Ammon's horn (tissue), 1 donor: Measurements from ENCODE around the gene RNF212B.
A peak's percentile ranks its signal among the peaks of the same experiment; 100 is the strongest.

Source experiments
- DNase-seq: peaks from one replicate; pipeline ENCODE4 v3.0.0-alpha.2; 2016; ENCODE audit warnings: low spot score

The RNF212B gene

GRCh38 chr14:23297096-23297495, 59.4 kb downstream of the RNF212B start:
- DNase-seq: no peak

- no peak for DNase-seq
Observed at GRCh38 chr14:23297611-23298277, 60.0 kb downstream of the RNF212B start.

- peak; percentile 83 for DNase-seq
Observed at GRCh38 chr14:23299211-23299957, 61.6 kb downstream of the RNF212B start.

GRCh38 chr14:23299986-23300686, 62.4 kb downstream of the RNF212B start:
- no peak for DNase-seq

- no peak for DNase-seq
Observed at GRCh38 chr14:23300687-23301223, 63.0 kb downstream of the RNF212B start.

GRCh38 chr14:23301288-23301968, 63.7 kb downstream of the RNF212B start:
- peak; percentile 98 for DNase-seq

- no peak for DNase-seq
Observed at GRCh38 chr14:23301969-23302289, 64.2 kb downstream of the RNF212B start.

- DNase-seq: peak; percentile 74
Observed at GRCh38 chr14:23302290-23303225, 64.8 kb downstream of the RNF212B start, which contains the start of gene PPP1R3E. TSS of gene PPP1R3E (minus strand) at chr14:23302859. CDS start at chr14:23302576, 283 bp downstream.

GRCh38 chr14:23306412-23307145, 68.8 kb downstream of the RNF212B start, which contains the start of gene BCL2L2:
TSS of gene BCL2L2 (plus strand) at chr14:23306833. CDS start at chr14:23307768, 935 bp downstream.
- DNase-seq: peak; percentile 94

GRCh38 chr14:23307146-23307530, 69.4 kb downstream of the RNF212B start:
- no peak for DNase-seq

- no peak for DNase-seq
Observed at GRCh38 chr14:23307687-23308644, 70.2 kb downstream of the RNF212B start.

GRCh38 chr14:23308721-23309445, 71.1 kb downstream of the RNF212B start:
- DNase-seq: no peak

GRCh38 chr14:23310546-23310945, 72.8 kb downstream of the RNF212B start:
- no peak for DNase-seq

GRCh38 chr14:23316300-23316699, 78.6 kb downstream of the RNF212B start:
- no peak for DNase-seq

GRCh38 chr14:23319746-23320583, 82.2 kb downstream of the RNF212B start:
- no peak for DNase-seq

- DNase-seq: peak; percentile 100
Observed at GRCh38 chr14:23320584-23321571, 83.1 kb downstream of the RNF212B start, which contains the start of gene PABPN1. TSS of gene PABPN1 (plus strand) at chr14:23321457. CDS start at chr14:23321470, 13 bp downstream.
